HL-60 (cell line): ENCODE results near the gene OGFOD2.

Source experiments
- CTCF ChIP-seq: IDR thresholded peaks from one replicate; pipeline ENCODE4 v1.5.1; 2011; ENCODE audit warnings: low read length, control low read depth, inconsistent platforms; ENCODE audit not compliant: insufficient read depth
- GABPA ChIP-seq: IDR thresholded peaks from 2 replicates; pipeline ENCODE4 v1.6.1; 2012; ENCODE audit warnings: low read depth
- POLR2AphosphoS5 ChIP-seq: IDR thresholded peaks from 2 replicates; pipeline ENCODE4 v1.6.1; 2012; ENCODE audit warnings: low read depth

GRCh38 chr12:123013185-123014095 is 38.4 kb downstream of the OGFOD2 start:
- TF ChIP-seq POLR2AphosphoS5 = no peak
- TF ChIP-seq GABPA = no peak
- no peak for TF ChIP-seq CTCF
